HUES48 (cell line): ENCODE results near the gene TTI1.

Experiments
- H3K27ac ChIP-seq: one replicate; pipeline ENCODE4 v1.7.0; 2013; ENCODE audit warnings: low read depth, low read length, inconsistent platforms
- H3K27me3 ChIP-seq: 2 replicates; pipeline ENCODE4 v1.6.1; 2013; ENCODE audit warnings: mild to moderate bottlenecking, low read length; ENCODE audit not compliant: control insufficient read depth, insufficient read depth
- H3K36me3 ChIP-seq: 2 replicates; pipeline ENCODE4 v1.6.1; 2013; ENCODE audit warnings: low read length; ENCODE audit not compliant: control insufficient read depth, insufficient read depth
- H3K4me1 ChIP-seq: 2 replicates; pipeline ENCODE4 v1.6.1; 2013; ENCODE audit warnings: mild to moderate bottlenecking, low read length; ENCODE audit not compliant: control insufficient read depth, insufficient read depth
- H3K4me3 ChIP-seq: 2 replicates; pipeline ENCODE4 v1.5.1; 2013; ENCODE audit warnings: mild to moderate bottlenecking, low read depth, low read length
- H3K9ac ChIP-seq: 2 replicates; pipeline ENCODE4 v1.6.1; 2013; ENCODE audit warnings: mild to moderate bottlenecking, low read depth, low read length, moderate library complexity
- H3K9me3 ChIP-seq: 2 replicates; pipeline ENCODE4 v1.6.1; 2013; ENCODE audit warnings: low read length; ENCODE audit not compliant: control insufficient read depth, insufficient read depth

Gene TTI1

DNA sequence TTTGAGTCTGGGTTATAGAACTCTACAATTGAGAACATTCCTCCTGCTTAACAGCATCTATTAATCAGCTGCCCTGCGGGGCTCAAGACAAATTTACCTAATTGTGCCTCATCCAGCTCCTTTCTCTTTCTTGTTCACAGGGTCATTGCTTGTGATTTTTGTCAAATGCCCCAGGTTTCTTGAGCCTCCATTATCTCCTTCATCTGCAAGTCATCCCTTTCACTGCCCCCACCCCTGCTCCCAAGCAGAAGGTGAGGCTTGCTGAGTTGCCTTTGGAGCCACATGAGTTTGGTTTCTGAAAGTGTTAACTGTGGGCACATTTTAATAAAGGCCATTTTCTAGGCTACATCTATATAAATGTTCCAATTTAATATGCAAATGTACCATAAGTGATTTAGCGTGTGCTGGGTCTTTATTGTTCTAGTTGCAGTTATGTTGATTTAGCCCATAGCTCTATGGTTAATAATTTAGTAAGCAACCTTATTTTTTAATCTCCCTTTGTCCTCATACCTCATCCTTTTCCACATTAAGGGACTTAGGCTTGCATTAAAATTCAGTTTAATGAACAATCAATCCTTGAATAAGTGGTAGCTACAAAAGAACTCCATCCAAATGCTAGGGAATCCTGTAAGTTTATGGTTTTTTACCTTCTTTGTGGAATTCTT lies 74.3 kb downstream of the TTI1 start:
- no peak overlapping the region for H3K4me3 ChIP-seq
- H3K27ac ChIP-seq = no peak overlapping the region
- H3K27me3 ChIP-seq = no peaks in the 10 kb centered on the region
- no peak overlapping the region for H3K9ac ChIP-seq
- H3K9me3 ChIP-seq = no peaks in the 10 kb centered on the region
- no peaks in the 10 kb centered on the region for H3K36me3 ChIP-seq
- H3K4me1 ChIP-seq = peaks cover 4% of the 10 kb centered on the region; the same call in 1 of the 2 replicates

DNA sequence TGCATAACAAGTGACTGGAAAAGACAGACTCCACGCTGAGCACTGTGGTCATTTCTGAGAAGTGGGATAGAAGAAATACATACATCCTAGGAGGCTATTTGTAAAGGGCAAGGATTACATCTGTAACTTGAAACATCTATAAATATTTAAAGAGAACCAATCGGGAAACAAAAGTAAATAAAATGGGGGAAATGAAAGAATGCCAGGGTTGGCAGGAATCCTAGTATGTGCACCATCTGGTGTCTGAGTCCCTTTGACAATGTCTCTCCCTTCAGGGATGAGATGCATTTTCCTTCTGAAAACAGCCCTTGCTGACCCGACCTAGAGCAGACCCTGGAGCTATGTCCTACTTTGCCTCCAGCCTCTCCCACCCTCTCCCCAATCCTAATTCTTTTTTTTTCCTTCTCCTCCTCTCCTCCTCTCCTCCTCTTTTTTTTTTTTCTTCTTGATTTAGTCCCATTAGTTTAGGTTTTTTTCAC lies 77.1 kb downstream of the TTI1 start:
- no peak overlapping the region for H3K4me3 ChIP-seq
- H3K9me3 ChIP-seq = no peaks in the 10 kb centered on the region
- no peak overlapping the region for H3K9ac ChIP-seq
- H3K27ac ChIP-seq = no peak overlapping the region
- no peaks in the 10 kb centered on the region for H3K27me3 ChIP-seq
- no peaks in the 10 kb centered on the region for H3K36me3 ChIP-seq
- H3K4me1 ChIP-seq = peaks cover 4% of the 10 kb centered on the region; the same call in 1 of the 2 replicates

DNA sequence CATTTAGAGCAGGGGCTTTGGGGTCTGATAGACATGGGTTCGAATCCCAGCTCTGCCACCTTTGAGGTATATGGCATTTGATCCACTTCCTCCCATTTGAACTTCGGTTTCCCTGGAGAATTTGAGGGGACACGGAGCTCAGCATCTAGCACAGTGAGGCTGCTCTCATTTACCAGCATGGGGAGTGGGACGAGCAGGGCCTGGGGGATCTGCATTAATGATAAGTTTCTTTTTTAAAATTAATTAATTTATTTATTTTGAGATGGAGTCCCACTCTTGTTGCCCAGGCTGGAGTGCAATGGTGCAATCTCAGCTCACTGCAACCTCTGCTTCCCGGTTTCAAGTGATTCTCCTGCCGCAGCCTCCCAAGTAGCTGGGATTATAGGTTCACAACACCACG lies 77.7 kb downstream of the TTI1 start:
- no peaks in the 10 kb centered on the region for H3K36me3 ChIP-seq
- H3K4me3 ChIP-seq = no peak overlapping the region
- H3K9ac ChIP-seq = no peak overlapping the region
- peaks cover 4% of the 10 kb centered on the region; the same call in 1 of the 2 replicates for H3K4me1 ChIP-seq
- no peak overlapping the region for H3K27ac ChIP-seq
- no peaks in the 10 kb centered on the region for H3K9me3 ChIP-seq
- no peaks in the 10 kb centered on the region for H3K27me3 ChIP-seq

DNA sequence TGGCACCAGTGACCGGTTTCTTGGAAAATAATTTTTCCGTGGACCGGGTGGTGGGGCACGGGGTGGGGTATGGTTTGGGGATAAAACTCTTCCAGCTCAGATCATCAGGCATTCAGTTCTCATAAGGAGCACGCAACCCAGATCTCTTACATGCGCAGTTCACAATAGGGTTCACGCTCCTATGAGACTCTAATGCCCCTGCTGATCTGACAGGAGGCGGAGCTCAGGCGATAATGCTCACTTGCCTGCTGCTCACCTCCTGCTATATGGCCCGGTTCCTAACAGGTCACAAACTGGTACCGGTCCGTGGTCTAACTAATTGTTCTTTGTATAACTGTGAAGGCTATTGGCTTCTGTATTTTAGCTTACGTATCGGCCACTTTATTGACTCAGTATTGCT lies 78.6 kb downstream of the TTI1 start:
- H3K27ac ChIP-seq = no peak overlapping the region
- H3K4me3 ChIP-seq = no peak overlapping the region

GRCh38 chr20:37954190-37954589 lies 79.1 kb downstream of the TTI1 start:
- no peaks in the 10 kb centered on the region for H3K27me3 ChIP-seq
- H3K9ac ChIP-seq = no peak overlapping the region
- no peak overlapping the region for H3K4me3 ChIP-seq
- H3K36me3 ChIP-seq = no peaks in the 10 kb centered on the region
- no peak overlapping the region for H3K27ac ChIP-seq
- no peaks in the 10 kb centered on the region for H3K9me3 ChIP-seq
- peaks cover 4% of the 10 kb centered on the region; the same call in 1 of the 2 replicates for H3K4me1 ChIP-seq

More for the DNA sequence above, 78.6 kb downstream of the TTI1 start:
- H3K9me3 ChIP-seq = no peaks in the 10 kb centered on the region
- no peak overlapping the region for H3K9ac ChIP-seq
- no peaks in the 10 kb centered on the region for H3K36me3 ChIP-seq
- no peaks in the 10 kb centered on the region for H3K27me3 ChIP-seq
- H3K4me1 ChIP-seq = peaks cover 4% of the 10 kb centered on the region; the same call in 1 of the 2 replicates

- H3K4me1 ChIP-seq = no peaks in the 10 kb centered on the region
- H3K27me3 ChIP-seq = no peaks in the 10 kb centered on the region
- H3K4me3 ChIP-seq = no peak overlapping the region
- H3K36me3 ChIP-seq = no peaks in the 10 kb centered on the region
- H3K27ac ChIP-seq = no peak overlapping the region
- no peaks in the 10 kb centered on the region for H3K9me3 ChIP-seq
- H3K9ac ChIP-seq = no peak overlapping the region
These were observed 84.3 kb downstream of the TTI1 start for GRCh38 chr20:37948956-37949355.

DNA sequence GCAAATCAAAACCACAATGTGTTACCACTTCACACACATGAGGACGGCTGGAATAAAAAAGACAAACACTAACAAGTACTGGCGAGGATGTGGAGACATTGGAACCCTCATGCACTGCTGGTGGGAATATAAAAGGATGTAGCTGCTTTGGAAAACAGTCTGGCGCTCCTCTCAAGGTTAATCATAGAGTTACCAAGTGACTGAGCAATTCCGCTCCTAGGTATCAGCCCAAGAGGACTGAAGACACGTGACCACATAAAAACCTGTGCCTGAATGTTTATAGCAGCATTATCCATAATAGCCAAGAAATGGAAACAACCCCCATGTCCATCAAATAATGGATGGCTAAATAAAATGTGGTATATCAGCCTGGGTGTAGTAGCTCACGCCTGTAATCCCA lies 85.3 kb downstream of the TTI1 start:
- Histone ChIP-seq H3K27ac (no peak overlapping the region), H3K4me3 (no peak overlapping the region), H3K27me3 (no peaks in the 10 kb centered on the region), H3K36me3 (no peaks in the 10 kb centered on the region), H3K4me1 (no peaks in the 10 kb centered on the region), H3K9me3 (no peaks in the 10 kb centered on the region), H3K9ac (no peak overlapping the region)

- Histone ChIP-seq H3K4me1 (no peaks in the 10 kb centered on the region), H3K9me3 (no peaks in the 10 kb centered on the region), H3K9ac (no peak overlapping the region), H3K27me3 (no peaks in the 10 kb centered on the region), H3K27ac (no peak overlapping the region), H3K4me3 (no peak overlapping the region), H3K36me3 (no peaks in the 10 kb centered on the region)
These were observed 86.3 kb downstream of the TTI1 start for GRCh38 chr20:37946946-37947345.

GRCh38 chr20:37945091-37945547 lies 88.1 kb downstream of the TTI1 start:
- Histone ChIP-seq H3K36me3 (no peaks in the 10 kb centered on the region), H3K9me3 (no peaks in the 10 kb centered on the region), H3K9ac (no peak overlapping the region), H3K4me1 (no peaks in the 10 kb centered on the region), H3K4me3 (no peak overlapping the region), H3K27me3 (no peaks in the 10 kb centered on the region), H3K27ac (no peak overlapping the region)

- H3K36me3 ChIP-seq = no peaks in the 10 kb centered on the region
These were observed 88.7 kb downstream of the TTI1 start for GRCh38 chr20:37944456-37944981.

More at GRCh38 chr20:37944456-37944981, 88.7 kb downstream of the TTI1 start:
- Histone ChIP-seq H3K4me1 (no peaks in the 10 kb centered on the region), H3K27me3 (no peaks in the 10 kb centered on the region), H3K9me3 (no peaks in the 10 kb centered on the region), H3K9ac (no peak overlapping the region), H3K27ac (no peak overlapping the region), H3K4me3 (no peak overlapping the region)
